ENCODE measurements around the gene HIVEP3.
"Not testable (repeated sequence)": the region's sequence is repeated elsewhere in the genome, so short reads cannot be mapped to it uniquely, and the experiment has no call there.

The HIVEP3 gene

DNA sequence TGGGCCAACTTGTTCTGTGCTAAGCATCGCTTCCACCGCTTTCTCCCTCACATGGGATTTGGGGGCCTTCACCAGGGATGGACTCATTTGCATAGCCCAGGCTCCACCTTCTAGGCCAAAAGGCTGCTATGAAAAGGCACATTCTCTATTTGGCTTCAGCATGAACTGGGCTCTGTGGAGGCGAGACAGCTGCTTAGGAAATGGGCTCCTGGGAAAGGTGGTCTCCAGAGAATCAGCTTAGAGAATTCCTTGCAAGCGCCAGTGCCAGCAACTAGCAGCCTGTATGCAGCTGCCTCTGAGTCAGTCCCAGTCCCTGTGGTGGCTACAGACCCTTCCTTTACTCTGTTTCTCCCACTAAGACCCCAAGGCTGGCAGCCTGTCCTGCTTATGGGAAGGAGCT, 214.5 kb downstream of the HIVEP3 start:
- DNase-seq: no peak

DNA sequence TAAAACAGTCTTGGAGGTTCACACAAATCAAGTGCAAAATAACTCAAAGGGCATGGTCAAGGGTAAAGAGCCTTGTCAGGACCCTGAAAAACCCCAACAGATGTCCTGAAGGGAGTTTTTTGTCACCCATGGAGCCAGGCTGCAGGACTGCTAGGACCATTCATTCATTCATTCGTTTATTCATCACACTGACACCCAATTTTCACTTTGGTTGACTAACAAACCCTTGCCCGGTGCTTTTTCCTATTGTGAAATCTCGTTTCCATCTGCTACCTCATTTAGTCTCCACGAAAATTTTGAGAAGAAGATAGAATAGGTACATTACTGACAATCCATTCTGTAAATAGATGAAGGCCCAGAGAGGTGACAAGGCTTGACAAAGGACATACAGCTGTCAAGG, 216.0 kb downstream of the HIVEP3 start:
- no peak for DNase-seq

DNA sequence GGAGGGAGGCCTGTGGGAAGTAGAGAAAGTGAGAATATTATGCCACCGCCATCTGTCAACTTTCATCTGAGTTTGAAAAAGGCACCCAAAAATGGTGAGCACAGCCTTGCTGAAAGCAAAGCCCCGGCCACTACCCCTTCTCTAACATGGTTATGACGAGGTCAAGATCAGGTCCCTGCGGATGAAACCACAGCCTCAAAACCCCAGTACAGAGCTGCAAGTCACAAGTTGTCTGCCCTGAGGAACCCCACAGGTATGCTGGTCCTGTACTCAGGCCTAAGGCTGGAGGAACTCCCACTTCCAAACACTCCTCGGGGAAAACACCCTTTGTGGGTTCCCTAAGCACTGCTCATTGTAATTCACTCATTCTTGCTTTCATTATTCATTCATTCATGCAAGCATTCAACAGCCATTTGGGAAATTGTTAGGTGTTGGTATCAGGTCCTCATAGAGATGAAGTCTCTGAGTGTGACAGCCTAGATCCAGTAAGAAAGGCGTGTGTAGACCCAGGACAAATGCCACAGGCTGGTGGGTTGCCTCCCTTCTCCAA, 217.7 kb downstream of the HIVEP3 start:
- no peak for DNase-seq

DNA sequence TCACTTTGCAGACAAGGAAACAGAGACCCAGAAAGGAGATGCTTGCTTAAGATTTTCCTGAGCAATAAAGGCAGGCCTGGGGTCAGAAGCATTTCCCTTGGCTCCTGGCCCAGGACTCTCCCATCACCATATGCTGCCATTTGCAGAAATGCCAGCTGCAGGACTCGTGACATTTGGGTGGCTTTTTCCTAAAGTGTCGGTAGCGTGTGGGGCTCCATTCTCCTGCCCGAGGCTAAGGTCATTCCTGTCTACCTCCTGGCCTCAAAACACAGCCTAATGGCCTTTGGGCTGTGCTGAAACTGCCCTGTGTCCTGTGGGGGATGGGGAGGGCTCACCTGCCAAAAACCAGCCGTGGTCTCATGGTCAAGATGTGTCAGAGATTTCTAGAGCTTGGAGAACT, 218.1 kb downstream of the HIVEP3 start:
- no peak for DNase-seq

DNA sequence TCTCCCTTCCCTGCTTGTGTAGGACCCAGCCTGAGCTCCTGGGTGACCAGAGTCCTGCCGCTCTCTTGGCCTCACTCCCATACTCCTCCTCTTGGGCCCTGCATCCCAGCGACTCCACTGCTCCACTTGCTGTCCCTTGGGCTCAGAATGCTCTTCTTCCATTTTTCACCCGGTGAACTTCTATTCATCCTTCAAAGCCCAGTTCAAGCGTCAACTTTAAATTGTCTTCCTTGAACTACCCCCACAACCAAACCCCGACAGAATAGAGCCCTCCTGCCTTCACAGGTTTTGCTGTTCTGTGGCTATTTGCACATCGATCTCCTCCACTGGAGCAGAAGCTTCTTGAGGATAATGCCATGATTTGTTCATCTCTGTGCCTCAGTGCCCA, 218.9 kb downstream of the HIVEP3 start:
- no peak for DNase-seq

DNA sequence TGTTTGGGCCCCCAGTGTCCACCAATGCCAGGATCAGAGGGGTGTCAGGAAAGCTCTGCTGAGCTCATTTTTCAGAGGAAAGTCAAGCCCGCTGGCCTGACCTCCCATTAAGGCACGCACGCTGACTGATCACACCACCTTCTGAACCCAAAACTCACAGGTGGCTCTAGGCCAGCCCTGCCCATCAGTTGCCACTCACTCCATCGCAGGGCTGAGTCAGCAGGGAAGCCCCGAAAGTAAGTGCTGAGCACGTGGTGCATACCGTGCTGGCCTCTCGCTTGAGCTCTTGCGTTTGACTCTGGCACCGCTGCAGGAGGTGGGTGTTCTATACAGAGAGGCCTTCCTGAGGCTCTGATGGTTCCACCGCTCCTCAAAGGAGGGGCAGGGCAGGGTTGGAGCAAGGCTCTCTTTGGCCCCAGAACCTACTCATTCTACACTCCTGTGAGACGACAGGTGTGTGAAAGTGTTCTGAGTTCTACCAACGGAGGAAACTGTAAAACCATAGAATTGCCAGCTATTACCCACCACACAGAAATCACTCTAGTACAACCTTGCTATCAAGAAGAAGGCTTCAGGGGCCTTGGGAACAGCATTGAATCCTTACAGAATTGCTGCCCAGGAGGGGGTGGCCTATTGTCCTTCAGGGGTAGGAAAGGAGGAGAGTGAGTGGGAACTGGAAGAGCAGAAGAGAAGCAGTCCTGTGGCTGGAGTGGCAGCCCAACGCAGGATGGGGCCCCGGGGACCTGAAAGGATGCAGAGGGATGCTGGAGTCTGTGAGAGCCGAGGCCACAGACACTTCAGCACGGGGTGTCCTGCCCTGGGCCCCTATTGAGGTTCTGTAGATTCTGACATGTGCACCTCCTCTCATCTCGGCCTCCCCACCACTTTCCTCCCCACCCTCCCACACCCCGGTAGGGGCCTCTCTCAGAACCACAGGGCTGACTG, 219.5 kb downstream of the HIVEP3 start:
- DNase-seq: peak in 1 of 2 experiments; percentile 46

DNA sequence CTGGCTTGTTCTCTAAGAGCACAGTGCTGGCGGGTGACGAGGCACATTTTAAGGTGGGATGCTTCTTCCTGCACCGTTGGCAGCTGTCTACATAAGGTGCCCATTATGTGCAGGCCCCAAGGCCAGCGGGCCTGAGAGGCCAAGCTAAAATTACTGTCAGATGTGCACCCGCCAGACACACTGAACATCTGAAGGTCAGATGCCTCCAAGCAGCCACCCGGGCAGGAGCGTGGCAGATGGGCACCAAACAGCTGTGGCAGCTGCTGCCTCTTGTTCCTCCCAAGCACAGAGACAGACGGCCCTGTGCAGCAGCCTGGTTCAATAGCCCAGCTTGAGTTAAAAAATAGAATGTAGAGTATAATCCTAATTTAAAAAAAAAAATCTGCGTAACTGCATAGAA, 222.3 kb downstream of the HIVEP3 start:
- no peak for DNase-seq

DNA sequence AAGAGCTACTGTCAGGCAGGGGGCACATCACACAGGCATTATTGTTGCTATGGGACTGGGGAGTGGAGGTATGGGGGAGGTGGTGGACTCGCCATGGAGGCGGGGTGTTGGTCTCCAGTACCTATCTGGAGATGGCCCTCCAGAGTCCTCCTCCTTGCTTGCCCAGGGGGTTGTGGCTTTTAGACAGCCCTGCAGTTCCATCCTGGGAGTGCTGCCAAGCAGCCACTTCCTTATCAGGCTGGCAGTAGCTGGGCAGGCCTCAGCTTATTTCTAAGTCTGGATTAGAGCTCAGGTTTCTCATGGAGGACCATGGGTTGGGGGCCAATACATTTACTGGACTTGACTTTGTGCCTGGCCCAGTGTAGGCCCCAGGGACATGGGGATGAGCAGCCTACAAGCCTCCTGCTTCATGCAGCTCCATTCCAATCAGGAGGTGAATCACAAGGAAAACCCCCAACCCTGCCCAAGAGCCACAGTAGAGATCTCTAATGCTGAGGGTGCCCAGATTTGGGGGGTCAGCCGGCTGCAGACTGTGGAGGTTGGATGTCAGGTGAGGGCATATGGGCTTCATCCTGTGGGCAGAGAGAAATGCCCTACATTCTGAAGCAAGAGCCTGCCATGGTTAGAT, 223.5 kb downstream of the HIVEP3 start:
- no peak for DNase-seq

DNA sequence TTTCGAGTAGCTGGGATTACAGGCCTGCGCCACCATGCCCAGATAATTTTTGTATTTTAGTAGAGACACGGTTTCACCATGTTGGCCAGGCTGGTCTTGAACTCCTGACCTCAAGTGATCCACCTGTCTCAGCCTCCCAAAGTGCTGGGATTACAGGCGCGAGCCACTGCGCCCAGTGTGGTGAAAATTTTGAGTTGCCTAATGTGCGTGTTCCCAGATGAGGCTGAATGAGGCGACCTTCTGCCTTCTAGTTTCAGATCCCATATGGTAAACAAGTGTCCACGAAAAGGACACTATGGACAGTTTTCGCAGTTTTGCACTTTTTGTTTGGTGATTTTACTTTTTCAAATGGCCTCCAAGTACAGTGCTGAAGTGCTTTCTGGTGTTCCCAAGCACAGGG, 226.8 kb downstream of the HIVEP3 start:
- not testable (repeated sequence) for DNase-seq

DNA sequence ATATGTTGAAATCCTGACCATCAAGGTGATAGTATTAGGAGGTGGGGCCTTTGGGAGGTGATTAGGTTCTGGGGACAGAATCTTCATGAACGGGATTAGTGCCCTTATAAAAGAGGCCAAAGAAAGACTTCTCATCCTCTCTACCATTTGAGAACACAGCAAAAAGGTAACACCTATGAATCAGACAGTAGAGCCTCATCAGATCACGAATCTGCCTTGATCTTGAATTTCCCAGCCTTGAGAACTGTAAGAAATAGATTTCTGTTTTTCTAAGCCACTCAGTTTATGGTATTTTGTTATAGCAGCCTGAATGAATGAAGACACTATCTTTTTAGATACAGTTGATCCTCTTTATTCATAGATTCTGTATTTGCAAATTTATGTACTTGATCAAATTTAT, 227.3 kb downstream of the HIVEP3 start:
- DNase-seq: no peak

DNA sequence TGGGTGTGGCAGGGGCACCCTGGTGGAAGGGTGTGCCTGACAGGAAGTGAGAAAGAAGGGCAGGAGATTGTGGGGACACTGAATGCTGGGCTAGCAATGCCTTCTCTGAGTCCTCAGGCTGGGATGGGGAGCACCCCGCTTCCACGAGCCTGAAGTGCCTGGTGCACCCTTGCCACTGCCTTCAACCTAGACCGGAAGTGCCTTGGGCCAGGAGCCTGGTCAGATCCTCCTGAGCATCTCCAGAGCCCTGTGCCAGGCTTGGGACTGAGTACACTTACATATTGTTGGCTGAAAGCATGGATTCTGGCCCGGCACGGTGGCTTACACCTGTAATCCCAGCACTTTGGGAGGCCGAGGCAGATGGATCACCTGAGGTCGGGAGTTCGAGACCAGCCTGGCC, 228.4 kb downstream of the HIVEP3 start:
- DNase-seq: no peak

DNA sequence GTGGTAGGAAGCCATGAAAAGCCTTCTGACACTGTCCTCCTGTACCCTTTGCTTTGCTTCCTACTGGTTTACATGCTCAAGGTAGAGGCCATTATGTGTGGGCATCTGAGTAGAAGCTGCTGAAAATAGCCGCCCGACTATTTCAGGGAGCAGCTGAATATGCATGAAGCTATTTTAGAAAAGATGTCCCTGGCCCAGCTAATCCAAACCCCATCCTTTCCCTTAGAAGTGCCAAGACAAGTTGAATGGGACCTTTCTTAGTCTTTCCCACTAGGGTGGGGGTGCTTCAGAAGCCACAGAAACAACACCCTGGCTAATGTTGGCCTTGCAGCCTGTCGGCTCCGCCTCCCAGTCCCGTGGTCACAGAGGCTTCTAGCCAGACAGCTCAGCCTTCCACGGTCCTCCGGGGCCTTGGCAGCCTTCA, 229.2 kb downstream of the HIVEP3 start:
- no peak for DNase-seq

DNA sequence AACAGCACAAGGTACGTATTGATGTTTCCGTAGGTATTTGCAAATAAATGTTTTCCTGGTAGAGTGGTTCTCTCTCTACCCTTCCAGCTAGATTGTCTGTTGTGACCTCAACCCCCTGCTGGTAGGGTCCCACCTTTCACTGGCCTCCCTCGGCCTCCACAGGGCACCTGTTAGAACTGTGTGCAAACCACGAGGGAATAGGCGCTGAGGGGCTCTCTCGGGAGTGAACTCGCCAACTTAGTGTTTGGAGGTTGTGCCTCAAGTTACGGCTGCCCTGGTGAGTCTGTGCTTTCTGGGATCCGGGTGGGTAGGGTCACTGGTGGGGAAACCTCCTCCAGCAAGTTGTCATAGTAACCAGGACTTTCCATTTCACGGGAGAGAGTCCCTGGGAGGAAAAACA, 229.6 kb downstream of the HIVEP3 start:
- DNase-seq: no peak

DNA sequence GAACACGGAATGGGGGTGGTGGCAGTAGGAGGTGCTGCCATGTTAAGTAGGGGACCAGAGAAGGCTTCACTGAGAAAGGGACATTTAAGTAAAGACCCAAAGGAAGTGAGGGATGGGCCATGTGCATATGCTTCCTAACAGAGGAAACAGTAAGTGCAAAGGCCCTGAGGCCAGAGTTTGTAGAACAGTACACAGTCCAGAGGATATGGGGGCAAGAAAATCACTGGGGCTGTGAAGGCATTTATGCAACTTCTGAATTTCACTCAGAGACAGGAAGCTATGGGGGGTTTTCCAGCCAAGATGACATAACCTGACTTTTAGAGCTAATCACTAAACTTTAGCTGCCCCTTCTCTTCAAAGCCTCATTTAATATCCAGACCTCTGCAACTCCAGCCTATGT, 231.7 kb downstream of the HIVEP3 start:
- DNase-seq: no peak

DNA sequence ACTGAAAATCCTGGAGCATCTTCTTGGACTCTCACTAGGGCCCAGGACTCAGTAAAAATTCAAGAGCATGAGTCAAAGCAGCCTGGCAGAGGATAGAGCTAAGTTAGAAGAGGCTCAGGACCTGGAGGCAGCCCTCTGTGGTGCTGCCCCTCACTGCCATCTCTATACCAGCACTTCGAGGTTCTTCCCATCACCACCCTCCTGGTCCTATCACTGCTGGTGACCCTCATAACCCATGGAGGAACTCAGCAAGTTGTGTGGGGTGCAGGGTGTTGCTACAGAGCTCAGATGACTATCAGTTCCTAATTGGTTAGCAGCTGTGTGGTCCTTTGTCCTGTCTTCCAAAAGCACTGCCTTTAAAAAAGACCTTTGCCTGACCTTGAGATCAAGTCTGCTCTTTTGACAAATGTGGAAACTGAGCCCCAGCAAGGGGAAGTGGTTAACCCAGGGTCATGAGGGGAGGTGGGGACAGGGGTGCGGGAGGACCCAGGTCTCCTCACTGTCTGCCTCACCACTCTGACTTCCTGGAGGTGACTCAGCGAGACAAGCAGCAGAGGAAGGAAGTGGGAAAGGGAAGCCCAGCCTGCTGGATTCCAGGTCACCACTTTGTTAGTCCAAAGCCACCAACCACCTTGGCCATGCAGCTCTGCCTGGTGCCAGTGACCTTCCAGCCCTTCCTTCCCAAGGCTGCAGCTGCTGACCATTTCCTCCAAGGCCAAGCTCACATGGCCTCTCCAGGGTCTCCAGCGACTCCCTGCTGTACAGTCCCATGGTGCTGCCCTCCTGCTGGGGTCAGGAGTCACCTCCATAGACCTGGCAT, 234.8 kb downstream of the HIVEP3 start:
- no peak for DNase-seq

DNA sequence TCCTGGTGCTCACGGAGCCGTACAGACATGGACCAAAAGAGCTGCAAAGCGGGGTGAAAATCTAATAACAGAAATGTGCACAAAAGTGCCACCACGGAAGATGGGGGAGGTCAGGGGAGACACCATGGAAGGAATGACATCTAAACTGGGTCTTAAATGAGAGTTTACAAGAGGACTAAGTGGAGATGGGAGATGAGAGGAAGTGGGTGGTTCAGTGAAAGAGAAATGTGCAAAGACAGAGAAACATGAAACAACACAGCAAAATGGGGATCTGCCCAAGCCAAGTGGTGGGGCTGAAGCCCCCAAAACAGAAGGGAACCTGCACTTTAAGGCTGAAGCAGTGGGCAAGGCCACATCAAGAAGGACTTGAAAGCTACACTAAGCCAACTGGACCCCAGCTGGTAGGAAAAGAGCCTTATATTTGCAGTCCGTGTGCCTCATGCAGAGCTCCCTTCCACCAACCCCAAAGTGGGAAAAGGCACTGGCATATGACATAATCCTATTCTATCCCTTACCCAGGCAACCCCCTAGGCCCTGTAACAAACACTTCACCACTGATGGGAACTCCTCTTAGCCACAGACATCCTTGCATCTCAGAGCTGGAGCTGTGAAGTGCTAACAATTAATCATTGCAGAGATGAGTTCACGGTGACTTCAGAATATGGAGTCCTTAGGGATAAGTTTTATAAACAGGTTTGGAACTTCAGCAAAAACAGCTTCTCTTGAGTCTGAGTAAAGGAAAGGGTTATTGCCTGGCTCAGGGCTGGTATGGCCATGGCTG, 235.7 kb downstream of the HIVEP3 start:
- no peak for DNase-seq

DNA sequence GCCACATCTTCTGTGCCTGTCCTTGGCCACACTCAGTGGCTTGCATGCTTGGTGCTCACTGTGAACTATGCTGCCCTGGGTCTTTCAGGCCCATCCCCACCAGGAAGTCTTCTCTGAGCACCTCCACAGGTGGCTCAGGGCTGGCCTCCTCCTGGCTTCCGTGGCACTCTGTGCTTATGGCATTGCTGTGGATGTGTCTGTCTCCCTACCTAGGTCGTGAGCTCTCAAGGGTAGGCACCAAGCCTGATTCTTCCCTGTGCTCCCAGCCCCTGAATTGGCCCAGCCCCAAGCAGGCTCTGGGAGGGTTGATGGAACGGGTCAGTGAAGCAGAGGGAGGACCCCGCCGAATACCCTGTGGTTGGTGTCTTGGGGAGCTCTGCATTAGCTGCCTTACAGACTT, 236.6 kb downstream of the HIVEP3 start:
- DNase-seq: no peak

DNA sequence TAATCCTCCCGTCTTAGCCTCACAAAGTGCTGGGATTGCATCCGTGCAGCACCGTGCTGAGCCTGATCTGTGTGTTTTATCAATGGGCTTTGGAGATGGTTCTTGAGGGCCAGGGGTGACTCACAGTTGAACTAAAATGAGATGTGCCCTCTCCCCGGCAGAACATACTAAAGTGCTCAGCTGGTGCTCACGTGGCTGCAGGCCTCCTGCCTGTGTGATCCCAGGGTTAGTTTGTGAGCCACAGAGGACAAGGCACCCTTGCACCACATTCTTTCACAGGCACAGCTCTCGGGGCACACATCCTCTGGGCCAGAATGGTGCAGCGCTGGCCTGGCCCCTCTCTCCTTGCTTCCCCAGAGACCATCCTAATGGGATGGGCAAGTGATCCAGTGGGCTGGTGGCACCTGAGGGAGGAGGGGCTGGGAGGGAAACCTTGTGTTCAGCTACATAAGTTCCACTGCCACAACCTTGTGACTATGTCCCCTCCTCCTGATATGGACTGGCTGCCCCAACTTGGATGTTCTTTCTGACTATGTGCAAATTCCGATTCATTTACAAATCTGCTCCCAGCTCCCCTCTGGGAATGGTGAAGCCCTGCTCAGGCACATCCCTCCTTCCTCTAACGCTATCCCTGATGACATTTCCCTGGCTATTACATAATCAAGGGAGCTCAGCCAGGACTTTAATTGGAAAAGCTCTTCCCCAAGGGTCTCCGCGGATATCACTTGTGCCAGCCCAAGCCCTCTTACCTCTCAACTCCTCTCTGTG, 237.2 kb downstream of the HIVEP3 start:
- no peak for DNase-seq

DNA sequence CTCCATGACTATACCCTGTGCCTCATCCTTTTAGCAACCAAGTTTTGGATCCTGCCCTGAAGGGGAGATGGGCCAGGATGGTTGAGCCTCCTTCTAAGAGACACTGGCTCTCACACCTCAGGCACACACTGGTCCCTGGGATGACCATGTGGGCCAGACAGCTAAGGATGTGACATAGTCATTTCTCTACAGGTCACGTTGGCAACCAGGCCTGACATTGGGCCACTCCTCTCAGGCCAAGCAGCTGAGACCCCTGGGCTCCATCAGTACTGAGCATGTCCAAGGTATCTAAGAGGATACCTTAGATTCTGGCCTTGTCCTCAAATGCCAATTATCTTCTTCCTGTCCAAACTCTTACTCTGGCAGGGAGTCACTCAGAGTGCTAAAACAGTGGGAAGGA, 238.7 kb downstream of the HIVEP3 start:
- DNase-seq: no peak

DNA sequence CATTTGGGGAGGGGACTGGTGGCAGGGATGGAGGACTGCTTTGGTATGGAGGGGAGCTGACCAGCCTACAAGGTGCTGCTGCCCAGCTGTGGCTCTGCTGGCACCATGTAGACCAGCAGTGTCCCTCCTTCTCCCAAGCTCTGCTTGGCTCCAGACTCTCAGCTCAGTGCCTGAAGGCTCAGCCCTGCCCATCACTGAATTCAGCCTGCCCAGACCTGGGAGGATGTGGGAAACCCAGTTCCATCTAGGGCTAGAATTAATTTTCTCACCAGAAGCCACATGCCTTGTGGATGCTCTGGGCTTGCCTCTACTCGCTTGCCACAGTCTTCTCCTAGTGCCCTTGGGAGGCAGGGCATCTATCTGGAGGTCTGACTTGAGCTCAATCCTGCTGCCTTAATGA, 239.2 kb downstream of the HIVEP3 start:
- DNase-seq: no peak

DNA sequence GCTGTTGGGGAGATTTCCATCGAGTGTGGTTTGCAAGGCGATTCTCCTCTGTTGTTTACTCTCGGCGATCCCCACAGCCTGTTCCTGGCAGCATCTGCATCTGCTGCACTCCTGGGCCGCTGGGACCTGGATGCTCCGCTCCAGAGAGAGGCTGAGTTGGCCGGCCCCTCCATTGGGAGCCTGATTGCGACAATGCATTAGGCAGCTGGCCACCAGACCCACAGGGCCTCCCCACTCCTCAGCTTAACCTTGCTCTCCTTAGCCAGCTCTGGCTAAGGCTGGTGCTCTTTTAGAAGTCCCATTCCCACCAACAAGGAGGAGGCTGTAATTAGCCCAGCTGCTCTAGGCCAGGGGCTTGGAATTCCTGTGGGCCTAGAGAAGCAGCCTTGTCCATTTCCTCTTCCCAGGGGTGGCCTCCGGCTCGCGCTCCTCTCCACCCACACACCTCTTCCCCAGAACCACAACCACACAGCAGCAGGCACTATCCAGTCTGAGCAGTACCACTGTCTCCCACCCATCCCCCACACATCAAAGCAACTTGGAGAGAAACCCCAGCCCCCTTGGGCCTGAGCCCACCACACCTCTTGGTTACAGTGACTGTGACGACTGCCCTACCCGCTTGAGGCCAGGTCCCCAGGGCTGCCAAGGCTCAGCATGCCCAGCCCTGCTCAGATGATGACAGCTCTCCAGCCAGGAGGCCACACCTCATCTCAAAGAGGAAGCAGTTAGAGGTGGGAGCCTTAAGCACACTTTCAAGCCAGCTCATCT, 240.4 kb downstream of the HIVEP3 start:
- no peak for DNase-seq
